GM19351 (cell line): Measurements from ENCODE around the gene PLA2G15.

Experiments used
- ATAC-seq: cut with Tn5 transposase; IDR thresholded peaks from one replicate; pipeline ENCODE4 v1.9.1; 2021; ENCODE audit warnings: mild to moderate bottlenecking, moderate library complexity; ENCODE audit not compliant: unreplicated experiment

The PLA2G15 gene

DNA sequence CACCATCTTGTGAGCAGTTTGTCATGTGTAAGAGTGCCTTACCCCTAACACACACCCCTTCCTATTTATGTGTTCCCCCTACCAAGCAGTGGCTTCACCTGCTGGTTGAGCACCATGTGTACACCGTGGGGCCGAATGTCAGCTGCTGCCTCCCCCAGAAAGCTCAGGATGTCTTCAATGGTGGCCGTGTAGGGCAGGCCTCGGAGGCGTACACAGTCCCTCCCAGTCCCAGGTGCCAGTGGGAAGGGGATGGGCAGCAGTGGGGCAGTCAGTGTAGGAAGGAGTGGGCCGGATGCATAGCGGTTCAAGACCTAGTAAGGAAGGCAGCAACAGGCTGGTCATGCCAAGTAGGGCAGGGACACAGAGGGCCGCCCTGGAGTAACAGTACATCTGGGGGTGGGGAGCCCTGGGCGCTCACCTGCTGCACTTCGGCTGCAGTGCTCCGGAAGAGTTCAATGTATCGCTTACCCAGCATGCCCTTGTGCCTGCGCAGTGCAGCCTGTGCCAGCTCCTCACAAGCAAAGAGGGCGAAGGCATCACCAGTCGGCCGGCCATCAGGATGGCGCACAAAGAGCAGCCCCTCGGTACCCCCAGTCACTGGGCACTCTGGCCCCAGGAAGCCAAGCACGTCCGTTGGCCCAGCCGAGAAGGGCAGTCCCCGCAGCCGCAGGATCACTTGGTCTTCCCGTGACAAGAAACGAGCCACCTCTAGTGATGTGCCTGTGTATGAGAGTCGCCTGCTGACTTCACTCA is 13.6 kb upstream of the PLA2G15 start:
- no peak for ATAC-seq

GRCh38 chr16:68232335-68232734 is 12.8 kb upstream of the PLA2G15 start:
- ATAC-seq: no peak

- ATAC-seq: no peak
Observed at GRCh38 chr16:68233085-68233834, 11.9 kb upstream of the PLA2G15 start.

GRCh38 chr16:68233835-68234187 is 11.4 kb upstream of the PLA2G15 start:
- ATAC-seq: no peak

GRCh38 chr16:68234188-68235107 is 10.7 kb upstream of the PLA2G15 start:
- ATAC-seq: no peak

DNA sequence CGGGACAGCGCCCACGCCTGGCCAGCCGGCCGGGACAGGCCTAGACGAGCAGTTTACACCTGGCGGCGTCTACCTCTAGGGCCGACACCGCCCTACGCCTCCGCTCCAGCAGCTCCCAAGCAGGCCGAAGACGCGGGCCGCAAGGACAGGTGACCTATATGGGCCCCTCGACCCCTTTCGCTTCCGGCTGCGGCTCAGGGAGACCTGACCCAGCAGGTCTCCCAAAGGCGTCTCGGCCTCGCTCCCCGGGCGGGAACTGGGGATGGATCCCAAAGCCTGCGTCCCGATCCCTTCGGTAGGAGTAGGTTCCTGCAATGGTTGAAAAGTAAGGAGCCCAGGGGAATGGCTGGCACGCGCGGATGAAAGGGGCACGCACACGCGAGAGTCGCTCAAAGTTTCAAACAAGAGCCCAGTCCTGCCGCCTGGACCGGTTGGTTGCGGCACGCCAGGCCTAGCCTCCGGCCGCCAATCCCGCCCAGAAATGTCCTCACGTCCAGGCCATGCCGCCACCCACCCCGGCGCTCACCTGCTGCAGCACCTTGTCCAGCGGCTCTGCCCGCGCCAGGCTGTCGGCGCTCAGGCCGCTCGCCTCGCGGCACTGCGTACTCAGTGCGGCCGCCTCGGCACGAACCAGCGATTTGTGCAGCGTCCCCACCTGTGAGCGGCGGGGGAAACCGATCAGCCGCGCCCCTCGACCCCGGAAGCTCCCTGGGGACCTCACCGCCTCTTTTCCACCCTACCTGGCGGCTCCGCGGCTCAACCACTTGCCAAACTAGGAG is 9.9 kb upstream of the PLA2G15 start:
- ATAC-seq: no peak

GRCh38 chr16:68235887-68236136 is 9.4 kb upstream of the PLA2G15 start, which contains the start of gene ESRP2:
TSS of gene ESRP2 (minus strand) at chr16:68236127. CDS start at chr16:68236045, 82 bp downstream.
- ATAC-seq: no peak

DNA sequence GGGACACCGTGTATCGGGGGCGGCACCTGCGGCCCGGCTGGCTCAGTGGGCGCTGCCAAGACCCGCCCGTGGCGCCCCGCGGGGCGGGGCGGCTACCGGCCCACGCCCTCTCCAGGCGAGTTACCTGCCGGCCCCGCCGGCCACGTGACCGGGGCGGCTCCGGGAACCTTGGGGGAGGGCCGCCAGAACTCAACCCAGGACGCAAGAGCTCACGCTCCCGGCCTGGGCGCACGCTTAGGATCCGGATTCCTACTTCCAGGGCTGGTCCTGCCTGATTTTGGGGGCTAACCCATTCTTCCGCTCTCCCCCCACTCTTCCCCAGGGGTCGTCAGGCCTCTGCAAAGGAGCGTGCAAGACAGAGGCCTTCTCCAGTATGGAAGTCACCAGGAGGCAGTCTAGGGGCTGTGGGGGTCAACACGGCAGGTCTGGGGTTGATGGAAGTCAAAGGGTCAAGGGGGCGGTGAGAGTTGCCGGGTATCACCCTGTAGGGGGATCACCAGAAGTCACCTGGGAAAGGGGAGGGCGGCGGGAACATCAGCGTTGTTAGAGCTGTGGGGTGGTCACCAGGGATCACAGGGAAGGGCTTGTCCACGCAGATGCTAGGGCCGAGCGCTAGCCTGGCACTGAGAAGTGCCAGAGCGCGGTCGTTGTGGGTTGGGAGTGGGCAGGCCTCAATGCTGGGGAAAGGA is 8.9 kb upstream of the PLA2G15 start:
- no peak for ATAC-seq

DNA sequence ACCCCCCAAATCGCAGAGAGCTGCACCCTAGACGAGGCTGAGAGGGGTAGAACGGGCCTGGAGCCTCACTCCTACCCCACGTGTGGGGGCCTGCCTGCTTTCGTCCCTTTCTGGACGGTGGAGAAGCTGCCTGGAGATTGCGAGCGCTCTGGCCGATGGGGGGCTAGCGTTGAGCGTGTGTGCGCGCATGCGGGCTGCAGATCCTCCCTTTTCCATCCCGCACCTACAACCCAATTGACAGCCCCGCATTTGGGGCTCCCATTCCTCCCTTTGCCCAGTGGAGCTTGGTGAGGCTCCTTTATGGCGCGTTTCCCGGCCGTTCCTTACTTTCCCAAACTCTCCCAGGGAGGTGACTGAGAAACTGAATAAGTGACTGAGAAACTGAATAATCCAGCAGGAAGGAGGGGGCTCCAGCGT is 8.3 kb upstream of the PLA2G15 start:
- no peak for ATAC-seq

DNA sequence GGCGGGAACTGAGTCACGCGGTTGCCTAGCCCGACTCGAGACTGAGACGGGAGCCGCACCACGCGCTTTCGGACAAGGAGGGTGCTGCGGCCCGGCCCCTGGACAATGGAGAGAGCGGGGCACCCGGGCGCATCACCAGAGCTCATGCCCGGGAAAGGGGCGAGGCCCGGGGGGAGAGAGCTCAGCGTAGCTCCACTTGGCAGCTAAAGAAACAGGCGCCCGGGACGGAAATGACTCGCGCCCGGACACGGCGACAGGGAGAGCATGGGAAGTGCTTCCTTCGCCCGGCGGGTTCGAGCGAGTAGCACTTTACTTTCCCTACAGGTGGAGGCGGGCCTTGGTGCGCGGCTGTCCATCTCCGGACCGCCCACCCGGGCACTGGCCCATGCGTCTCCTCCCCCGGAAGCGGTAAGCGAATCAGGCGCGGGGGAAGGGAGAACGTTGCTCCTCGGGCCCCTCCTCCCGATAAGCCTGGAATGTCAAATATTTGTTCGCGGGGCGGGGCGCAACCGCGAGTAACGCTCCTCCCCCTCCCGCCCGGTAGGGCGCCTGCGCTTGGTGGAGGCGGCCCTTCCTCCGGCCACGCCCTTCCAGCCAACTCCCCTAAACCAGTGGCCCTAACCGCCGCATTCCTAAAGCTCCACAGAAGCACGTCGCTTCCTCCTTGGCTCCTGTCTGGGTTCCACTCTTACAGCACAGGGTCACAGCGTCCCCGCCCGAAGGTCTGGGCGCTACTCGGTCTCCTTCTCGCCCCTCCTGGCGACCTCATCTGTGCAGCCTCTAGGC is 7.7 kb upstream of the PLA2G15 start:
- ATAC-seq: peak; percentile 79

DNA sequence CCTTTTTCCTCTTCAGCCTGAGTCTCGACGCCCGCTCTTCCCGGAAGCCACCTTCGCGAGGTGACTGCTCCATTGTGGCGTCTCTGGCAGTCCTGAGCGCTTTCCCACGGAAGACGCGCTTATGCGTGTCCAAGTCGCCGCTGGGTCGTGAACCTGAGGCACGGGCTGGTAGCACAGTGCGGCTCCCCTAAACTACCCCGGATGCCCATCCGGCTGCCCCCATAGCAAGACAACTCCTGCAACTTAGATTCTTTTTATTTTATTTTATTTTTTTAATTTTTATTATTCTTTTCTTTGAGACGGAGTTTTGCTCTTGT is 7.2 kb upstream of the PLA2G15 start:
- no peak for ATAC-seq

DNA sequence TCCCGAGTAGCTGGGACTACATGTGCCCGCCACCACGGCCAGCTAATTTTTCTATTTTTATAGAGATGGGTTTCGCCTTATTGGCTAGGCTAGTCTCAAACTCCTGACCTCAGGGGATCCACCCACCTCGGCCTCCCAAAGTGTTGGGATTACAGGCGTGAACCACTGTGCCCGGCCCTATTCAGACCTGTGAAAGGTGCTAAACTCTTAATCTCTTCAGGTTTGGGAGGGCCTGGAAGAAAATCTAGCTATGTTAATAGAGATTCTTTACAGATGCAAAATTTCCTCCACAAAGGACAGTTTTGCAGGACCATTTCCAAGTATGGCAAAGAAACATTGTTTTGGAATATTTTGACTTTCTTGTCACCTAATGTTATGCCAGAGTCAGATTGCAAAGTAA is 3.1 kb upstream of the PLA2G15 start:
- ATAC-seq: no peak

DNA sequence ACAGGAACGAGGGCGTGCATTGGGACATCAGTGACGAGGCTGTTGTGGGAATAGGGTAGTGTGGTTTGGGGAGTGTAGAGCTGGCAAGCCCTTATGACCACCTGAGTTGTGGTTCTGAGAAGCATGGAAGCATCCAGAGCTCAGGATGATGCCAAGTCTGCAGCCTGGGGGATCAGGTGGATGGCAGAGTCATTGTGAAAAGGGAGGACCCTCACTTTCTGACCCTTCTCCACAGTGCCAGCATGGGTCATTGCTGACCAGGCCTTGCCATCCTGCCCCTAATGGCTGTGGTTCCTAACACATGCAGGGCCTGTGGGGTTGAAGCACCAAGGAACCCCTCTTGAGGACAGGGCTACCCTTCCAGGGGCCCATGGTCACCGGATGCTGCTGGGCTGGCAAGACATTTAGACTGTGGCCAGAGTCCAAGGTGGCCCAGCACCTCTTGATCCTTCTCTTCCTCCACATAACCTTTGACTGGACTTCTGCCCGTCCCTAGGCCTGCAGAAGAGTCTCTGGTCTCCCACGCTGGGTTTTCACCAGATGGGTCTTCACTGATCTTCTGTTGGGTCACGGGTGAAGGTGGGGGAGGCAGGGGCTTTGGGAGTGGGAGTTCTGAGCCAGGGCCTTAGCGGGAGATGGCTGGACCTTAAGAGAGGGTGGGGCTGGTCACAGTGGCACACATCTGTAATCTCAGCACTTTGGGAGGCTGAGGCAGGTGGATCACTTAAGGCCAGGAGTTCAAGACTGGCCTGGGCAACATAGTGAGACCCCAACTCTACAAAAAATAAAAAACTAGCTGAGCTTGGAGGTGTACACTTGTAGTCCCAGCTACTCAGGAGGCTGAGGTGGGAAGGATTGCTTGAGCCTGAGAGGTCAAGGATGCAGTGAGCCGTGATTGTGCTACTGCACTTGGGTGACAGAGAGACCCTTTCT is 2.0 kb upstream of the PLA2G15 start:
- ATAC-seq: no peak

GRCh38 chr16:68244481-68244902 is 681 bp upstream of the PLA2G15 start:
- no peak for ATAC-seq

- no peak for ATAC-seq
Observed at GRCh38 chr16:68246121-68246520, 948 bp downstream of the PLA2G15 start.

- ATAC-seq: no peak
Observed at GRCh38 chr16:68246666-68247065, 1.5 kb downstream of the PLA2G15 start.

DNA sequence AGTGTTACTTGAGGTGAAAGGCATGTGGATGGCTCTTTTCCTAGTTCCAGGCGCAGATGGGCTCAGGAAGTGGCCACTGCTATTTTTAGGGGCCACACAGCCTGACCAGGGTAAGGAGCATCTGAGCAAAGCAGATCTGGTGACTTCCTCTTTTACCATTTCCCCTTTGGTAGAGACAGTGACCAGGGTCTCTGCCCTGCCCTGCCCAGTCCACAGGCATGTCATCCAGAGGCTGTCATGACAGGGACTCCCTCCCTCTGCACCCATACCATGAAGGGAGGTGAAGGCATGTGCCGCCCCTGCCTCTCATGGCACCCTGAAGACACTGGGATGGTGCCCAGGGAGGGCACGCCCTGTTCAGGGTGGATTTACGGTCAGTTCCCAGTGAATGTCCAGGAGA is 2.2 kb downstream of the PLA2G15 start:
- no peak for ATAC-seq

DNA sequence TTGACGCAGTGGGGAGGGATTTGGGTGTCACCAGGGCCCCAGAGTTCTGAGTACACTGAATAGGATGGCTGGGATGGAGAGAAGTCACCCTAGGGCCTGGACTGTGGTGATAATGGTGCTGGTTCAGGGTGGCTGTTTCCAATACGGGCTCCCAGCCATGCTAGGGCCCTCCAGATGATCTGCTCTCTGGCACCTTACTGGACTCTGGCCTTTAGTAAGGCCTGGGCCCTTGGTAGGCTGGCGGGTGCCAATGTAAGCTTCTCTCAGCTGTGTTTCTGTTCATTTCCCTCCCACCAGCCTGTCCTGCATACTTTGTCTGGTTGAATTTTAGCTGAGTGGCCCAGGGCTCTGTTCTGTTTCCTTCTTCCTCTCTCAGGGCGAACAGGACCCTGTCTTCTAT is 2.8 kb downstream of the PLA2G15 start:
- ATAC-seq: no peak

DNA sequence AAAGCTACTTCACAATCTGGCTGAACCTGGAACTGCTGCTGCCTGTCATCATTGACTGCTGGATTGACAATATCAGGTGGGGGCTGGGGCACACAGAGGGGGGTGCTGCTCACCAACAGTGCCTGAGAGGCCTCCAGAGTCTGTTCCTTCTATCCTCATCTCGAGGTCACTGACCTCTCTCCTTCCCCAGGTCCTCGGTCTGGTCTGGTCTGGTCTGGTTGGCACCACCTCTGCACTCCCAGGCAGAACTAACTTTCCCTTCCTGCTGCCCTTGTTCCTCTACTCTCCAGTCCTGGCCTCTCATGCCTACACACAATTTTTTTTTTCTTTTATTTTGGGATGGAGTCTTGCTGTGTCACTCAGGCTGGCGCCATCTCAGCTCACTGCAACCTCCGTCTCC is 4.2 kb downstream of the PLA2G15 start:
- no peak for ATAC-seq
